Lower leg skin (tissue), 4 donors: ENCODE results near the gene ANO2. TPM values are rescaled to one million over a fixed set of nuclear protein-coding genes. Genes with fewer than 3 reads are reported as not detected.

Experiments
- DNase-seq, 2 donors: peaks; one replicate each; pipeline ENCODE4 v3.0.0-alpha.2; 2019; ENCODE audit warnings: low spot score in 2 of 2
- H3K4me3 ChIP-seq: fragments of 200-600 bp; sonication (generic); 2 replicates; pipeline ENCODE4 v1.5.1; 2017; ENCODE audit warnings: mild to moderate bottlenecking, low read depth; ENCODE audit not compliant: poor library complexity, severe bottlenecking
- POLR2A ChIP-seq, 2 donors: fragments of 450-650 bp; IDR thresholded peaks; one replicate each; pipeline ENCODE4 v1.6.1; 2016 to 2017; ENCODE audit warnings: antibody characterized with exemption in 2 of 2, mild to moderate bottlenecking in 1 of 2, moderate library complexity in 1 of 2
- WGBS, 2 donors: methylation state at CpG; one replicate each; pipeline ENCODE4 v1.1.5; 2018; 5-methylcytosine and 5-hydroxymethylcytosine counted together
- intact Hi-C: fragments of 100-400 bp; cut with DNase I; formaldehyde crosslinking; loops from one replicate; pipeline ENCODE4 v1.15.0; 2023; ENCODE audit warnings: low total_unique reads
- total RNA-seq, 4 donors: library from RNA; depleted of rRNA; stranded (reverse); fragments of >200 nt; gene quantifications; one replicate each; pipeline ENCODE4 v1.1.0, GENCODE V29; 2016
- TF ChIP-seq, protein P1 (sequence below), 3 donors: fragments of 450-650 bp; IDR thresholded peaks; one replicate each; pipeline ENCODE4 v1.5.1; 2016; ENCODE audit warnings: antibody characterized with exemption in 3 of 3, mild to moderate bottlenecking in 3 of 3, moderate library complexity in 2 of 3

Gene ANO2
- total RNA-seq, 4 donors from 2014 or later, result 0.76 to 2.6 (median 1.8) TPM

DNA sequence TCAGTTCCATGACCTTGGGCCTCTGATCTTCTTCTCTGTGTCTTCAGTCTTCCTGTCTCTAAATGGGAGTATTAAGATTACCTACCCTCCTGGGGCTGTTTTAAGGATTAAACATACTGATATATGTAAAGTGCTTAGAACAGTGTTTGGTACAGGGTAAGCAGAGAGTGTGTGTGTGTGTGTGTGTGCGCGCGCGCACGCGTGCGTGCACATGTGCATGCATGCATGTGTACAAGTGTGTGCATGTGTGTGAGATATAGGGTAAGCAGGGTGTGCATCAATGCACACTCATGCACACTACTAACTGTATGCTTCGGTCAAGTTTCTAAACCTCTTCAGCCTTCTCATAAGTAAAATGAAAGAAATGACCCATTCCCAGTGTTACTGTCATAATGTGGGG is 316.6 kb downstream of the ANO2 start:
- WGBS, 2 donors, result 95 to 98% methylated on average over 8 of the region's 8 CpGs
- no peak overlapping the region for H3K4me3 ChIP-seq
- peak in 1 of 2 donors; percentile 26 for DNase-seq
- TF ChIP-seq POLR2A (IDR thresholded peaks at IDR 0.05), result no peak
- TF ChIP-seq, protein P1, sequence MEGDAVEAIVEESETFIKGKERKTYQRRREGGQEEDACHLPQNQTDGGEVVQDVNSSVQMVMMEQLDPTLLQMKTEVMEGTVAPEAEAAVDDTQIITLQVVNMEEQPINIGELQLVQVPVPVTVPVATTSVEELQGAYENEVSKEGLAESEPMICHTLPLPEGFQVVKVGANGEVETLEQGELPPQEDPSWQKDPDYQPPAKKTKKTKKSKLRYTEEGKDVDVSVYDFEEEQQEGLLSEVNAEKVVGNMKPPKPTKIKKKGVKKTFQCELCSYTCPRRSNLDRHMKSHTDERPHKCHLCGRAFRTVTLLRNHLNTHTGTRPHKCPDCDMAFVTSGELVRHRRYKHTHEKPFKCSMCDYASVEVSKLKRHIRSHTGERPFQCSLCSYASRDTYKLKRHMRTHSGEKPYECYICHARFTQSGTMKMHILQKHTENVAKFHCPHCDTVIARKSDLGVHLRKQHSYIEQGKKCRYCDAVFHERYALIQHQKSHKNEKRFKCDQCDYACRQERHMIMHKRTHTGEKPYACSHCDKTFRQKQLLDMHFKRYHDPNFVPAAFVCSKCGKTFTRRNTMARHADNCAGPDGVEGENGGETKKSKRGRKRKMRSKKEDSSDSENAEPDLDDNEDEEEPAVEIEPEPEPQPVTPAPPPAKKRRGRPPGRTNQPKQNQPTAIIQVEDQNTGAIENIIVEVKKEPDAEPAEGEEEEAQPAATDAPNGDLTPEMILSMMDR (IDR thresholded peaks at IDR 0.05), result no peak
- intact Hi-C loops, result no loop called here

- intact Hi-C loops, result no loop called here
- 75 to 90% methylated on average over 8 of the region's 8 CpGs for WGBS, 2 donors
- TF ChIP-seq, protein P1 (IDR thresholded peaks at IDR 0.05), result no peak
- DNase-seq, result peak in 1 of 2 donors; percentile 57
- no peak overlapping the region for H3K4me3 ChIP-seq
Observed at GRCh38 chr12:5627053-5627630, 317.9 kb downstream of the ANO2 start.

DNA sequence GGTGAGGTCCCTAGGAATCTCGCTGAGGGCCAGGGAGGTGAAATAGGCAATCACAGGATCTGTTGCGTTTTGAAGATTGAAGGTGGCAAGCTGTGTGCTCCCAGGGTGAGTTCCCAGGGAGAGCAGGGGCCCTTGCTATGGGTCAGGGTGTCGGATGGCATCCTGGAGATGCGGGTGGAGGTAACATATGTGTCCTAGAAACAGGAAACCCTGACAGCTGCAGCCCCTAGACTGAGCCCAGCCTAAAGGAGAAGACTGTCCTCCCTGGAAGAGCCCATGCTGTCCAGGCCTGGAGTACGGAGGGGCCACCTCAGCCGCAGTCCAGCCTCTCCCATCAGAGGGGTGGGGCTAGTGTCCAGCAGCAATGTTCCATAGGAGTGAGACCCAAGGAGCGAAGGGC is 318.9 kb downstream of the ANO2 start:
- TF ChIP-seq, protein P1 (IDR thresholded peaks at IDR 0.05), result no peak
- TF ChIP-seq POLR2A (IDR thresholded peaks at IDR 0.05), result no peak
- DNase-seq, result peak in 1 of 2 donors; percentile 42
- intact Hi-C loops, result no loop called here
- whole genome bisulfite sequencing, 2 donors, result 92 to 93% methylated on average over 7 of the region's 7 CpGs
- H3K4me3 ChIP-seq, result no peak overlapping the region

DNA sequence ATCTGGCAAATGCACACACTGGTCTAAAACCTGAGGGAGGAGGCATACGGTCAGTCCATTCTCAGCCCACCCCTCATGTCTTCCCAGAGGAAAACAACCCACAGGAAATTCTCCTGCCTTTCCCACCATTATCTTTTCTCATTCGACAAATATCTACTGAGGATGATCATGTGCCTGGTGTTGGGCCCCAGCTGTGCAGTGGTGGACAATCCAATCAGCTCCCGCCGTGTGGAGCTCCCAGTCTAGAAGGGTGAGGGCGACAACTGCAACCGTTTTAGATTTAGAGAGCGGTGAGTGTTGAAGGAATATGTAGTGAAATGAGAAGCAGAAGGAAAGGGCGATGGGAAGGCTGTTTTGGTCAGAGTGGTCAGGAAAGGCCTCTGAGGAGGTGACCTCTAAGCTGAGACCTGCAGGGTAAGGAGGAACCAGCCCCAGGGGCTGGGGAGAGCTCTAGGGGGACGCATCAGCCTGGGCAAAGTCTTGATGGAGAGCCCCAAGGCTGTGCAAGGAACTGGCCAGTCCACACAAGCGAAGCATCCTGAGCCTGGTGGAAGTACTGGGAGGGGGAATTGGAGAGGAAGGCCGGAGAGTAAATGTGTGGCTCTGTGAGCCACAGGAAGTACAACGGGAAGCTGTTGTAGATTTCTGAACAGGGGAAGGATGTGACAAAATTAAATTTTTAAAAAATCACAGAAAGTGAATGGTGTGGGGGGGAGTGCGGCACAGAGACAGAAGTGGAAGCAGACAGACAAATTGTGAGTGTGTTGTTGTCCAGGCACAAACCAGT is 320.4 kb downstream of the ANO2 start:
- peak in 1 of 2 donors; percentile 34 for DNase-seq
- no peak overlapping the region for H3K4me3 ChIP-seq
- TF ChIP-seq, protein P1 (IDR thresholded peaks at IDR 0.05), result no peak
- TF ChIP-seq POLR2A (IDR thresholded peaks at IDR 0.05), result no peak
- 80 to 83% methylated on average over 13 of the region's 13 CpGs for WGBS, 2 donors
- intact Hi-C loops, result no loop called here

GRCh38 chr12:5623411-5623810 is 321.6 kb downstream of the ANO2 start:
- intact Hi-C loops, result no loop called here
- H3K4me3 ChIP-seq, result no peak overlapping the region
- WGBS, 2 donors, result 79% methylated on average over 7 of the region's 7 CpGs
- peak in 1 of 2 donors; percentile 20 for DNase-seq
- TF ChIP-seq POLR2A (IDR thresholded peaks at IDR 0.05), result no peak
- TF ChIP-seq, protein P1 (IDR thresholded peaks at IDR 0.05), result no peak
